ENCODE data around the gene RBBP9.
"Not testable (repeated sequence)": the region's sequence is repeated elsewhere in the genome, so short reads cannot be mapped to it uniquely, and the experiment has no call there.

RBBP9 gene

GRCh38 chr20:18496740-18497592 is at the start of gene RBBP9:
TSS of gene RBBP9 (minus strand) at chr20:18497225. CDS start at chr20:18497167, 58 bp downstream.
- peak; percentile 84 for DNase-seq

GRCh38 chr20:18545566-18545965 is 48.5 kb upstream of the RBBP9 start:
- DNase-seq, result no peak

- no peak for DNase-seq
Observed at GRCh38 chr20:18543932-18544331, 46.9 kb upstream of the RBBP9 start.

- no peak for DNase-seq
Observed at GRCh38 chr20:18543216-18543615, 46.2 kb upstream of the RBBP9 start.

- no peak for DNase-seq
Observed at GRCh38 chr20:18541741-18542140, 44.7 kb upstream of the RBBP9 start.

- DNase-seq, result no peak
Observed at GRCh38 chr20:18537651-18538050, 40.6 kb upstream of the RBBP9 start.

GRCh38 chr20:18533978-18534644 is 37.1 kb upstream of the RBBP9 start:
- DNase-seq, result no peak

- no peak for DNase-seq
Observed at GRCh38 chr20:18533491-18533890, 36.5 kb upstream of the RBBP9 start.

- DNase-seq, result no peak
Observed at GRCh38 chr20:18532626-18533025, 35.6 kb upstream of the RBBP9 start.

- DNase-seq, result no peak
Observed at GRCh38 chr20:18529041-18529440, 32.0 kb upstream of the RBBP9 start.

- DNase-seq, result no peak
Observed at GRCh38 chr20:18527836-18528235, 30.8 kb upstream of the RBBP9 start.

- no peak for DNase-seq
Observed at GRCh38 chr20:18527339-18527738, 30.3 kb upstream of the RBBP9 start.

- DNase-seq, result not testable (repeated sequence)
Observed at GRCh38 chr20:18526761-18527160, 29.7 kb upstream of the RBBP9 start.

- DNase-seq, result no peak
Observed at GRCh38 chr20:18524646-18525045, 27.6 kb upstream of the RBBP9 start.

GRCh38 chr20:18523066-18523465 is 26.0 kb upstream of the RBBP9 start:
- no peak for DNase-seq

- not testable (repeated sequence) for DNase-seq
Observed at GRCh38 chr20:18522066-18522465, 25.0 kb upstream of the RBBP9 start.

GRCh38 chr20:18515973-18516372 is 18.9 kb upstream of the RBBP9 start:
- DNase-seq, result no peak

GRCh38 chr20:18514127-18514526 is 17.1 kb upstream of the RBBP9 start:
- no peak for DNase-seq

GRCh38 chr20:18513208-18513607 is 16.2 kb upstream of the RBBP9 start:
- DNase-seq, result no peak

GRCh38 chr20:18511571-18511970 is 14.5 kb upstream of the RBBP9 start:
- DNase-seq, result no peak

GRCh38 chr20:18507218-18508191 is 10.5 kb upstream of the RBBP9 start, which contains the start of gene SEC23B:
TSS of gene SEC23B (plus strand) at chr20:18507940. CDS start at chr20:18510836, 2,896 bp downstream.
- peak; percentile 98 for DNase-seq

GRCh38 chr20:18506744-18507143 is 9.7 kb upstream of the RBBP9 start:
- peak; percentile 20 for DNase-seq

Data from CD4-positive, alpha-beta T cell treated with Interleukin-17A for 4 hours (primary cell).